ENCODE results near the gene MED31. TPM values are rescaled to one million over a fixed set of nuclear protein-coding genes. Genes with fewer than 3 reads are reported as not detected.

Gene MED31
- total RNA-seq, 1 donor from 2014 or later, result 27.7 TPM

GRCh38 chr17:6686026-6686425, 34.6 kb upstream of the MED31 start:
- H3K27ac Mint-ChIP-seq (ENCODE audit: unreplicated experiment), result no peak overlapping the region
- H3K27me3 Mint-ChIP-seq (ENCODE audit: low read depth), result peaks cover 22% of the 10 kb centered on the region

GRCh38 chr17:6684881-6685767, 33.7 kb upstream of the MED31 start:
- H3K9me3 Mint-ChIP-seq, result peaks cover 2% of the 10 kb centered on the region
- no peak overlapping the region for H3K27ac Mint-ChIP-seq (ENCODE audit: unreplicated experiment)
- H3K27me3 Mint-ChIP-seq (ENCODE audit: low read depth), result peaks cover 25% of the 10 kb centered on the region
- no peak for TF ChIP-seq CTCF (conservative IDR thresholded peaks at IDR 0.05)
- DNase-seq (ENCODE audit: low read depth, low spot score), result no peak
- no peaks in the 10 kb centered on the region for H3K36me3 Mint-ChIP-seq (ENCODE audit: low read depth)
- no peaks in the 10 kb centered on the region for H3K4me1 Mint-ChIP-seq
- H3K4me3 Mint-ChIP-seq, result no peak overlapping the region

More at GRCh38 chr17:6686026-6686425, 34.6 kb upstream of the MED31 start:
- Mint-ChIP-seq H3K4me3 (no peak overlapping the region), H3K36me3 (ENCODE audit: low read depth) (no peaks in the 10 kb centered on the region), H3K4me1 (no peaks in the 10 kb centered on the region), H3K9me3 (peaks cover 2% of the 10 kb centered on the region)
- no peak for TF ChIP-seq CTCF (conservative IDR thresholded peaks at IDR 0.05)
- no peak for DNase-seq (ENCODE audit: low read depth, low spot score)

GRCh38 chr17:6684460-6684783, 33.0 kb upstream of the MED31 start:
- no peak for DNase-seq (ENCODE audit: low read depth, low spot score)
- no peaks in the 10 kb centered on the region for H3K4me1 Mint-ChIP-seq
- H3K27me3 Mint-ChIP-seq (ENCODE audit: low read depth), result peaks cover 28% of the 10 kb centered on the region
- H3K36me3 Mint-ChIP-seq (ENCODE audit: low read depth), result no peaks in the 10 kb centered on the region
- H3K4me3 Mint-ChIP-seq, result no peak overlapping the region
- no peak overlapping the region for H3K27ac Mint-ChIP-seq (ENCODE audit: unreplicated experiment)
- H3K9me3 Mint-ChIP-seq, result peaks cover 2% of the 10 kb centered on the region
- no peak for TF ChIP-seq CTCF (conservative IDR thresholded peaks at IDR 0.05)

- Mint-ChIP-seq H3K27me3 (ENCODE audit: low read depth) (peaks cover 31% of the 10 kb centered on the region), H3K27ac (ENCODE audit: unreplicated experiment) (peak overlapping the region; percentile 64), H3K4me3 (no peak overlapping the region), H3K36me3 (ENCODE audit: low read depth) (no peaks in the 10 kb centered on the region), H3K4me1 (no peaks in the 10 kb centered on the region), H3K9me3 (peaks cover 2% of the 10 kb centered on the region)
- DNase-seq (ENCODE audit: low read depth, low spot score), result no peak
- TF ChIP-seq CTCF (conservative IDR thresholded peaks at IDR 0.05), result no peak
These were observed 32.5 kb upstream of the MED31 start for GRCh38 chr17:6683730-6684459.

- Mint-ChIP-seq H3K27me3 (ENCODE audit: low read depth) (peaks cover 39% of the 10 kb centered on the region), H3K4me3 (no peak overlapping the region), H3K36me3 (ENCODE audit: low read depth) (no peaks in the 10 kb centered on the region), H3K9me3 (peaks cover 2% of the 10 kb centered on the region), H3K27ac (ENCODE audit: unreplicated experiment) (no peak overlapping the region), H3K4me1 (no peaks in the 10 kb centered on the region)
- DNase-seq (ENCODE audit: low read depth, low spot score), result no peak
- TF ChIP-seq CTCF (conservative IDR thresholded peaks at IDR 0.05), result no peak
These were observed 31.8 kb upstream of the MED31 start for GRCh38 chr17:6683081-6683684.

All from neural crest cell (in vitro differentiated cells).